Activated CD4-positive, alpha-beta T cell treated with anti-CD3 and anti-CD28 coated beads, Interleukin-2, amount 50 U/mL, for 24 hours (primary cell): ENCODE data around the gene SARS1.
"Not testable (repeated sequence)": the region's sequence is repeated elsewhere in the genome, so short reads cannot be mapped to it uniquely, and the experiment has no call there.

ENCODE experiments used
- DNase-seq, 2 donors: peaks; one replicate each; pipeline ENCODE4 v3.0.0-alpha.2; 2020; ENCODE audit warnings: low read depth in 1 of 2, low spot score in 1 of 2

SARS1 gene

GRCh38 chr1:109274533-109275476, 61.1 kb downstream of the SARS1 start:
- no peak for DNase-seq

GRCh38 chr1:109275706-109276345, 62.1 kb downstream of the SARS1 start:
- DNase-seq = no peak

GRCh38 chr1:109277434-109278204, 63.9 kb downstream of the SARS1 start:
- peak; percentile 21 to 44 for DNase-seq

DNA sequence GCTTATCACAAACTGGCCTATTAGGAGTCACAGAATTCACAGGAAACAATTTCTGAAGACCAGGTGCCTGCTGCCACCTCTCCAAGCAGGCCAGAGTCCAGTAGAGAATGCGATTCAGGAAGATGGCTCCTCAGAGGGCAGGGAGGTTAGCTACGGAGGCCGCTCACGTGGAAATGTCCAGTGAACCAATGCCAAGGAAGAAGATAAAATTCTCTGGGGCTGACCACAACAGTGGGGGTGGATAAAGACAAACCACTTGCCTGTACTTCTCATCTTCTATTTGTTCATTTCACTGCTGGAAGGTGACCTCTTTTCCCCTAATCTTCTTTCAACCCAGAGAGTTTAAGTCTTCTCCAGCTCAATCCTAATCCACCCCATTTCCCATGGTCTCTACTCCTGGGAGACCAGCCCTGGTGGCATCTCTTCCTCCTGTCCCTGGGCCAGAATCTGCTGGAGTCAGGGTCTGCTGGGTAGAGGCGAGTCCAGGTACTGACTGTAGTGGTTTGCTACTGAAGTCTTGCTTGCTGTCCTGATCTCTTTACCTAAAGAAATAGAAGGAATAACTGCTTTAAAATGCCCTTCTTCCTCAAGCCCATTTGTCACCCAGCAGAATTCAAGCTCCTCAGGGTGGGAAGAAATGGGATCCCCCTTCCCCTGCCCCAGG, 66.0 kb downstream of the SARS1 start:
- DNase-seq = no peak

DNA sequence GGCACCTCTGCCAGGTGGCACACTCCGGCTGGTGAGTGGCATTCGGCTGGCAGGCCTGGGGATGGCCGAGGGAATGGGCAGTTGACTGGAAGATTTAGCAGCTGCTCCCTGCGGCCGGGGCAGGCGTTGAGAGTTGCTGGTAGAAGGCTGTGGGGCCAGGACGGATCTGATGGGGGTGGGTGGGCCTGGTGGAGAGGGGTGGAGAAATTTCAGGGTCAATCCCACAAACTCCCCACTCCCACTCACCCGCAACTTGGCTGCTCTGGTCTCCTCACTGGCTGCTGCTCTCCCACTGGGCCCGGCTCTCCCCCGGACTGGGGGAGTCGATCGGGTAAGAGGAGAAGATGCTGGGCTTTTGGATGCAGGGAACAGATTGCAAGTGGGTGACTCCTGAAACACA, 67.1 kb downstream of the SARS1 start:
- DNase-seq = no peak

GRCh38 chr1:109281680-109282496, 68.2 kb downstream of the SARS1 start:
- no peak for DNase-seq

- no peak for DNase-seq
Observed at GRCh38 chr1:109282497-109282951, 68.8 kb downstream of the SARS1 start.

DNA sequence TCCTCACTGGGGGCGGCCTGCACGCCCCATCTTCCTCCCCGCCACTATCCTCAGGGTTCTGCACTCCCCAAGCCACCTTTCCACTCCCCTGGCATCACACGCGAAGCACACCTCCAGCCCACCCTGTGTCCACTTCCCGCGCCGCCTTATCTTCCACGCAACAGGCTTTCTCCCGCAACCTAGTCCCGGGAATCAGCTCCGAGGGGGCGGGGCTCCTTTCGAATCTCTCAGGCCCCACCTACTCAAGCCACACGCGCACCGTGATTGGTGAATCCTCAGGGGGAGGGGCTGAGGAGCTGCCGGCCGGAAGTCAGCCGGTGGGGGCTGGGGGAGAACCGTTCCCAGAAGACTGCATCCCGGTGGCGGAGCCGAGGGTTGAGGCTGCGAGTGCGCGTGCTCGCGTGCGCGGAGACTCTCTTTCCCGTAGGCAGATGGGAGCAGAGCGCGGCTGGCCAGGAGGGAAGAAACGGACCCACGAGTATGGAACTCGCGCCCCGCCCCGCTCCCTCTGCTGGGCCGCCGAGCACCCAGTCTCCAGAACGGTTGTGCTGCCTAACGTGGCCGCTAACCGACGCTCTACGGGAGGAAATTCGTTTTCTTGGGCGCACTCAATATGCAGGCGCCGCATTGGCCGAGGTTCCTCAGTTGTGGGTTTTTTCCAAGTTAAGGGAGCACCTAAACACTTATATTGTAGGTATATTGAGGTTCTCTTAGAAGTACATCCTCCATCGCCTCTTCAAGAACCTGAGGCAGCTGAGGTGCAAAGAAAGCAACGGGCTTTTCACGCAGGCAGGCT, 69.4 kb downstream of the SARS1 start, which contains the start of gene PSRC1:
TSS of gene PSRC1 (minus strand) at position 194 of the 796 bp plus-strand sequence.
- DNase-seq = peak; percentile 81 to 89

DNA sequence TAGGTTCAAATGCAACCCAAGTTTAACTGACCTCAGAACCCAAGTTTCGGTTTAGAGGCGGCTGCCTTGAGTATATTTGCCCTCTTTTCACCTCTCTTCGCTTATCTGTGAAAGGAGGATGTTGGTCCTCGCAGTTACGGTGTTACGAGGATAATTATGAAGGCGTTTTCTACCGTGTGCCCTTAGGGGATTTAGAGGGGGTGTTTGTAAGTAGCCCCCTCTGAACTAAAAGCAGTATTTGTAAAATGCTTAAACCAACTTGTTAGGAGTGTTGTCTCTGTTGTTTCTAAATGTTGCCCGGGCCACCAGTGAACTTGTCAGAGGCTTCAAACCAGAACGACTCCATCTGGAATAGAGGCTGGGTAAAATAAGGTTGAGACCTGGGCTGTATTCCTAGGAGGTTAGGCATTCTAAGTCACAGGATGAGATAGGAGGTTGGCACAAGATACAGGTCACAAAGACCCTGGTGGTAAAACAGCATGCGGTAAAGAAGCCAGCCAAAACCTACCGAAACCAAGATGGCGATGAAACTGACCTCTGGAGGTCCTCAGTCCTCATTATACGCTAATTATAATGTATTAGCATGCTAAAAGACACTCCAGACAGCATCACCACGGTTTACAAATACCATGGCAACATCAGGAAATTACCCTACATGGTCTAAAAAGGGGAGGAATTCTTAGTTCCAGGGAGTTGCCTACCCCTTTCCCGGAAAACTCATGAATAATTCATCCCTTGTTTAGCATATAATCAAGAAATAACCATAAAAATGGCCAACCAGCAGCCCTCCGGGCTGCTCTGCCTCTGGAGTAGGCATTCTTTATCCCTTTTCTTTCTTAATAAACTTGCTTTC, 70.3 kb downstream of the SARS1 start:
- no peak for DNase-seq

DNA sequence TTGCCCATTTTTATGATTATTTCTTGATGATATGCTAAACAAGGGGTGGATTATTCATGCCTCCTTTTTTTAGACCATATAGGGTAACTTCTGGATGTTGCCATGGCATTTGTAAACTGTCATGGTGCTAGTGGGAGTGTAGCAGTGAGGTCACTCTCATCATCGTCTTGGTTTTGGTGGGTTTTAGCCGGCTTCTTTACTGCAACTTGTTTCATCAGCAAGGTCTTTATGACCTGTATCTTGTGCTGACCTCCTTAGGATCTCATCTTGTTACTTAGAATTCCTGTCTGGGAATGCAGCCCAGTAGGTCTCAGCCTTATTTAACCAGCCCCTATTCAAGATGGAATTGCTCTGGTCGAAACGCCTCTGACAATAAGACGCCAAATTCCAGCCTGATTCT, 73.0 kb downstream of the SARS1 start:
- DNase-seq = not testable (repeated sequence)
